Suprapubic skin (tissue), 4 donors: ENCODE results near the gene AP1M1. TPM values are rescaled to one million over a fixed set of nuclear protein-coding genes. Genes with fewer than 3 reads are reported as not detected.

Source experiments
- DNase-seq, 2 donors: peaks; one replicate each; pipeline ENCODE4 v3.0.0-alpha.2; 2019; ENCODE audit warnings: low spot score in 2 of 2
- H3K27ac ChIP-seq: fragments of 200-600 bp; sonication (generic); one replicate; pipeline ENCODE4 v1.5.1; 2019
- H3K27me3 ChIP-seq: fragments of 200-600 bp; sonication (generic); one replicate; pipeline ENCODE4 v1.5.1; 2019
- H3K36me3 ChIP-seq: fragments of 200-600 bp; sonication (generic); one replicate; pipeline ENCODE4 v1.5.1; 2019
- H3K4me1 ChIP-seq: fragments of 200-600 bp; sonication (generic); one replicate; pipeline ENCODE4 v1.5.1; 2019
- H3K4me3 ChIP-seq: fragments of 200-600 bp; sonication (generic); one replicate; pipeline ENCODE4 v1.5.1; 2019; ENCODE audit warnings: mild to moderate bottlenecking
- H3K9me3 ChIP-seq: fragments of 200-600 bp; sonication (generic); one replicate; pipeline ENCODE4 v1.5.1; 2019
- CTCF ChIP-seq, 2 donors: fragments of 200-600 bp in 1 of 2; fragments of 450-650 bp in 1 of 2; sonication (generic) in 1 of 2; IDR thresholded peaks; one replicate each; pipeline ENCODE4 v1.5.1; 2016 to 2019; ENCODE audit warnings: antibody characterized with exemption in 2 of 2, mild to moderate bottlenecking in 1 of 2, moderate library complexity in 1 of 2
- EP300 ChIP-seq: sonication (generic); formaldehyde crosslinking; IDR thresholded peaks from one replicate; pipeline ENCODE4 v1.6.1; 2017; ENCODE audit warnings: antibody characterized with exemption
- POLR2A ChIP-seq, 2 donors: fragments of 450-650 bp; IDR thresholded peaks; one replicate each; pipeline ENCODE4 v1.6.1; 2017; ENCODE audit warnings: antibody characterized with exemption in 2 of 2, mild to moderate bottlenecking in 2 of 2, moderate library complexity in 2 of 2
- POLR2AphosphoS5 ChIP-seq, 3 donors: sonication (generic); formaldehyde crosslinking; IDR thresholded peaks; one replicate each; pipeline ENCODE4 v1.6.1; 2017; ENCODE audit warnings: antibody characterized with exemption in 3 of 3
- WGBS: methylation state at CpG from one replicate; pipeline ENCODE4 v1.1.5; 2018; 5-methylcytosine and 5-hydroxymethylcytosine counted together
- total RNA-seq, 4 donors: library from RNA; depleted of rRNA; stranded (reverse); fragments of >200 nt; gene quantifications; one replicate each; pipeline ENCODE4 v1.1.0, GENCODE V29; 2016

The AP1M1 gene
- total RNA-seq, 4 donors from 2014 or later: 37.2 to 61.2 (median 45.0) TPM

GRCh38 chr19:16227837-16228636, 30.3 kb downstream of the AP1M1 start:
- no peak overlapping the region for H3K4me3 ChIP-seq
- H3K27me3 ChIP-seq: no peaks in the 10 kb centered on the region
- peaks cover 93% of the 10 kb centered on the region for H3K36me3 ChIP-seq
- no peak for DNase-seq
- TF ChIP-seq EP300: no peak
- 94% methylated on average over 9 of the region's 21 CpGs for WGBS
- no peak overlapping the region for H3K27ac ChIP-seq
- no peaks in the 10 kb centered on the region for H3K9me3 ChIP-seq
- H3K4me1 ChIP-seq: no peaks in the 10 kb centered on the region

- no peaks in the 10 kb centered on the region for H3K27me3 ChIP-seq
- WGBS: 93% methylated on average over 15 of the region's 21 CpGs
These were observed 31.1 kb downstream of the AP1M1 start for GRCh38 chr19:16228637-16229321.

GRCh38 chr19:16229322-16229641, 31.6 kb downstream of the AP1M1 start:
- H3K36me3 ChIP-seq: peaks cover 93% of the 10 kb centered on the region
- H3K4me1 ChIP-seq: no peaks in the 10 kb centered on the region
- H3K27me3 ChIP-seq: no peaks in the 10 kb centered on the region
- no peak overlapping the region for H3K27ac ChIP-seq
- DNase-seq: no peak
- WGBS: 77% methylated on average over 7 of the region's 9 CpGs
- no peaks in the 10 kb centered on the region for H3K9me3 ChIP-seq
- TF ChIP-seq EP300 (no peak), POLR2AphosphoS5 (IDR thresholded peaks at IDR 0.05) (no peak), CTCF (IDR thresholded peaks at IDR 0.05) (no peak), POLR2A (IDR thresholded peaks at IDR 0.05) (no peak)
- no peak overlapping the region for H3K4me3 ChIP-seq

More at GRCh38 chr19:16228637-16229321, 31.1 kb downstream of the AP1M1 start:
- DNase-seq: no peak
- Histone ChIP-seq H3K4me3 (no peak overlapping the region), H3K9me3 (no peaks in the 10 kb centered on the region), H3K36me3 (peaks cover 93% of the 10 kb centered on the region), H3K27ac (no peak overlapping the region), H3K4me1 (no peaks in the 10 kb centered on the region)
- TF ChIP-seq CTCF (IDR thresholded peaks at IDR 0.05) (no peak), POLR2AphosphoS5 (IDR thresholded peaks at IDR 0.05) (no peak), POLR2A (IDR thresholded peaks at IDR 0.05) (no peak), EP300 (no peak)

- 95% methylated on average over 16 of the region's 16 CpGs for WGBS
- H3K36me3 ChIP-seq: peaks cover 87% of the 10 kb centered on the region
- H3K4me1 ChIP-seq: no peaks in the 10 kb centered on the region
- H3K4me3 ChIP-seq: no peak overlapping the region
- no peak for DNase-seq
- no peak overlapping the region for H3K27ac ChIP-seq
- TF ChIP-seq EP300 (no peak), CTCF (IDR thresholded peaks at IDR 0.05) (no peak), POLR2AphosphoS5 (IDR thresholded peaks at IDR 0.05) (no peak), POLR2A (IDR thresholded peaks at IDR 0.05) (no peak)
- H3K9me3 ChIP-seq: no peaks in the 10 kb centered on the region
- H3K27me3 ChIP-seq: no peaks in the 10 kb centered on the region
These were observed 34.4 kb downstream of the AP1M1 start for GRCh38 chr19:16232127-16232526.

GRCh38 chr19:16232568-16232967, 34.9 kb downstream of the AP1M1 start:
- no peak for TF ChIP-seq CTCF (IDR thresholded peaks at IDR 0.05)
- TF ChIP-seq EP300: no peak
- no peak for TF ChIP-seq POLR2A (IDR thresholded peaks at IDR 0.05)

More at GRCh38 chr19:16232568-16232967, 34.9 kb downstream of the AP1M1 start:
- H3K36me3 ChIP-seq: peaks cover 83% of the 10 kb centered on the region
- 90% methylated on average over 11 of the region's 13 CpGs for WGBS
- H3K4me1 ChIP-seq: no peaks in the 10 kb centered on the region
- H3K27me3 ChIP-seq: no peaks in the 10 kb centered on the region
- DNase-seq: no peak
- H3K4me3 ChIP-seq: no peak overlapping the region
- H3K27ac ChIP-seq: no peak overlapping the region
- H3K9me3 ChIP-seq: no peaks in the 10 kb centered on the region
